ENCODE results near the gene NPB. TPM values are rescaled to one million over a fixed set of nuclear protein-coding genes. Genes with fewer than 3 reads are reported as not detected.
A peak's percentile ranks its signal among the peaks of the same experiment; 100 is the strongest.

The NPB gene
- total RNA-seq, 3 donors from 2014 or later (not counting 1 experiment from before 2014, with no cell fraction given): 0.18 to 0.31 TPM; not detected in 1

GRCh38 chr17:81930142-81931125 lies 28.4 kb downstream of the NPB start:
- intact Hi-C loops (cut with micrococcal nuclease): no loop called here
- 64% methylated on average over 20 of the region's 20 CpGs for WGBS (ENCODE audit: insufficient coverage)
- Mint-ChIP-seq H3K4me1 (peaks cover 5 to 10% of the 10 kb centered on the region in 2 donors), H3K9me3 (no peaks in the 10 kb centered on the region), H3K36me3 (no peaks in the 10 kb centered on the region), H3K27me3 (ENCODE audit: low read depth in 2 of 2) (peaks cover 0 to 19% of the 10 kb centered on the region in 2 donors), H3K4me3 (no peak overlapping the region), H3K27ac (no peak overlapping the region)
- peaks cover 23% of the 10 kb centered on the region for H3K4me1 ChIP-seq (ENCODE audit: control insufficient read depth, insufficient read depth, low read length)
- DNase-seq (peak in 1 of 2 donors; percentile 36), ATAC-seq (no peak)
- TF ChIP-seq, protein P1, sequence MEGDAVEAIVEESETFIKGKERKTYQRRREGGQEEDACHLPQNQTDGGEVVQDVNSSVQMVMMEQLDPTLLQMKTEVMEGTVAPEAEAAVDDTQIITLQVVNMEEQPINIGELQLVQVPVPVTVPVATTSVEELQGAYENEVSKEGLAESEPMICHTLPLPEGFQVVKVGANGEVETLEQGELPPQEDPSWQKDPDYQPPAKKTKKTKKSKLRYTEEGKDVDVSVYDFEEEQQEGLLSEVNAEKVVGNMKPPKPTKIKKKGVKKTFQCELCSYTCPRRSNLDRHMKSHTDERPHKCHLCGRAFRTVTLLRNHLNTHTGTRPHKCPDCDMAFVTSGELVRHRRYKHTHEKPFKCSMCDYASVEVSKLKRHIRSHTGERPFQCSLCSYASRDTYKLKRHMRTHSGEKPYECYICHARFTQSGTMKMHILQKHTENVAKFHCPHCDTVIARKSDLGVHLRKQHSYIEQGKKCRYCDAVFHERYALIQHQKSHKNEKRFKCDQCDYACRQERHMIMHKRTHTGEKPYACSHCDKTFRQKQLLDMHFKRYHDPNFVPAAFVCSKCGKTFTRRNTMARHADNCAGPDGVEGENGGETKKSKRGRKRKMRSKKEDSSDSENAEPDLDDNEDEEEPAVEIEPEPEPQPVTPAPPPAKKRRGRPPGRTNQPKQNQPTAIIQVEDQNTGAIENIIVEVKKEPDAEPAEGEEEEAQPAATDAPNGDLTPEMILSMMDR (IDR thresholded peaks at IDR 0.05): no peak
- peaks cover 13% of the 10 kb centered on the region for H3K27me3 ChIP-seq (ENCODE audit: control insufficient read depth, insufficient read depth, low read length)
- H3K9me3 ChIP-seq (ENCODE audit: control insufficient read depth, insufficient read depth, low read length): no peaks in the 10 kb centered on the region
- no peak overlapping the region for H3K4me3 ChIP-seq (ENCODE audit: low read length)
- H3K27ac ChIP-seq (ENCODE audit: low read length): no peak overlapping the region
- no peaks in the 10 kb centered on the region for H3K36me3 ChIP-seq (ENCODE audit: control insufficient read depth, insufficient read depth, low read length)

DNA sequence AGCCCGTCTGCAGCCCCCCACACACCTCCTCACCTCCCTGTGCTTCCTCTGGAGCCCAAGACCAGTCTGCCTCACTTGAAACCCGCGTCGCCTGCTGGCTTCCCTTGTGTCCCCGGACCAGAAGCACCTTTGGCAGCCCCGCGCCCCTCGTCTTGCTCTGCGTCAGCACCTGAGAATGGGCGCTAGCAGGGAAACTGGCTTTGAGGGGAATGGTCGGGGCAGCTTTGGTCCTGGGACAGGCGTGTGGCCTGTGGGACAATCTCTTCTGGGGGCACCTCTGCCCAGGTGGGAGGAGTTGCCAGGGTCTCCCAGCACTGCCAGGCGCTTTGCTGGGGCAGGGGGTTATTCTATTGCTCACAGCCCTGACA lies 29.1 kb downstream of the NPB start:
- peaks cover 17% of the 10 kb centered on the region for H3K4me1 ChIP-seq (ENCODE audit: control insufficient read depth, insufficient read depth, low read length)
- TF ChIP-seq, protein P1 (IDR thresholded peaks at IDR 0.05): no peak
- H3K27me3 ChIP-seq (ENCODE audit: control insufficient read depth, insufficient read depth, low read length): peaks cover 13% of the 10 kb centered on the region
- H3K36me3 ChIP-seq (ENCODE audit: control insufficient read depth, insufficient read depth, low read length): no peaks in the 10 kb centered on the region
- no peak overlapping the region for H3K4me3 ChIP-seq (ENCODE audit: low read length)
- no peaks in the 10 kb centered on the region for H3K9me3 Mint-ChIP-seq
- H3K4me1 Mint-ChIP-seq: peaks cover 5 to 6% of the 10 kb centered on the region in 2 donors
- no peaks in the 10 kb centered on the region for H3K9me3 ChIP-seq (ENCODE audit: control insufficient read depth, insufficient read depth, low read length)
- DNase-seq: no peak
- no peak for ATAC-seq
- H3K36me3 Mint-ChIP-seq: no peaks in the 10 kb centered on the region
- H3K27ac ChIP-seq (ENCODE audit: low read length): no peak overlapping the region
- intact Hi-C loops (cut with micrococcal nuclease): no loop called here
- no peak overlapping the region for H3K4me3 Mint-ChIP-seq
- no peak overlapping the region for H3K27ac Mint-ChIP-seq
- WGBS (ENCODE audit: insufficient coverage): 77% methylated on average over 13 of the region's 13 CpGs
- H3K27me3 Mint-ChIP-seq (ENCODE audit: low read depth in 2 of 2): peaks cover 0 to 19% of the 10 kb centered on the region in 2 donors

- H3K4me1 Mint-ChIP-seq: peaks cover 0 to under 1% of the 10 kb centered on the region in 2 donors
- Histone ChIP-seq H3K27me3 (ENCODE audit: control insufficient read depth, insufficient read depth, low read length) (peaks cover 13% of the 10 kb centered on the region), H3K4me3 (ENCODE audit: low read length) (no peak overlapping the region), H3K27ac (ENCODE audit: low read length) (no peak overlapping the region), H3K36me3 (ENCODE audit: control insufficient read depth, insufficient read depth, low read length) (no peaks in the 10 kb centered on the region), H3K4me1 (ENCODE audit: control insufficient read depth, insufficient read depth, low read length) (peaks cover 14% of the 10 kb centered on the region), H3K9me3 (ENCODE audit: control insufficient read depth, insufficient read depth, low read length) (no peaks in the 10 kb centered on the region)
- peaks cover 0 to 19% of the 10 kb centered on the region in 2 donors for H3K27me3 Mint-ChIP-seq (ENCODE audit: low read depth in 2 of 2)
- TF ChIP-seq, protein P1 (IDR thresholded peaks at IDR 0.05): no peak
- intact Hi-C loops (cut with micrococcal nuclease): no loop called here
- ATAC-seq: no peak
- 65% methylated on average over 15 of the region's 15 CpGs for WGBS (ENCODE audit: insufficient coverage)
- no peak for DNase-seq
- H3K27ac Mint-ChIP-seq: no peak overlapping the region
- H3K36me3 Mint-ChIP-seq: no peaks in the 10 kb centered on the region
- H3K9me3 Mint-ChIP-seq: no peaks in the 10 kb centered on the region
- no peak overlapping the region for H3K4me3 Mint-ChIP-seq
Measured at GRCh38 chr17:81931557-81932332, 29.7 kb downstream of the NPB start.
